ENCODE results near the gene PET100. TPM values are rescaled to one million over a fixed set of nuclear protein-coding genes. Genes with fewer than 3 reads are reported as not detected.

PET100 gene
- total and polyA plus RNA-seq, 10 of the 15 experiments (the other 5 are each of a cell fraction or from before 2014, with no cell fraction given): 47.0 to 462 (median 126) TPM

DNA sequence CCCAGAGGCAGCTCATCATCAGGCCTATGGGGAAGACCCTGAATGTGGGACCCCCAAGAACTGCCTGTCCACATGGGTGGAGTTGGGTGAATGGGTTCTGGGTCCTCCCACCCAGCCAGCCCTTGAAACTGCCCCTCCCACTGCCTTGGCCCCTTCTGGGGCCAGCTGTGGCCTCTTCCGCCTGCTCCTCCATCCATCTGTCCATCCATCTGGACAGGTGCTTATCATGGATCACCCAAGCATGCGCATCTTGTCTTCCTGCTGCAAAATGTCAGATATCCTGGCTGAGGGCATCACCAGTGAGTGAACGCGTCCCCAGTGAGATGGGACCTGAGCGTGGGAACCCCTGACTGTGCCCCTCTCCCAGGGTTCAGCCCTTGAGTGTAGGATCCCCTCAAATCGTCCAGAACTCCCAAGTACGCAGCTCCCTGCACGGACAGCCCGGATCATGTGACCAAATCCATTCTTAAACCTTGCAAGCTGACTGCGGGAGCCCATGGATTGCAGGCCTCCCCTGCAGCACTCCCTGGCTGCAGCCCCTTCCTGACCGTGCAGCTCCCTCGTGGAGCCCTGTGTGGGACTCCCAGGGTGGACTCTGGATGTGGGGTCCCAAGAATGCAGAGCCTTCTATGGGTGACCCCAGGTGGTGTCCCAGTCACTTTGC lies 9.3 kb downstream of the PET100 start (continued):
- no peak for TF ChIP-seq NR2C1 (IDR thresholded peaks at IDR 0.05)
- TF ChIP-seq, protein P1, sequence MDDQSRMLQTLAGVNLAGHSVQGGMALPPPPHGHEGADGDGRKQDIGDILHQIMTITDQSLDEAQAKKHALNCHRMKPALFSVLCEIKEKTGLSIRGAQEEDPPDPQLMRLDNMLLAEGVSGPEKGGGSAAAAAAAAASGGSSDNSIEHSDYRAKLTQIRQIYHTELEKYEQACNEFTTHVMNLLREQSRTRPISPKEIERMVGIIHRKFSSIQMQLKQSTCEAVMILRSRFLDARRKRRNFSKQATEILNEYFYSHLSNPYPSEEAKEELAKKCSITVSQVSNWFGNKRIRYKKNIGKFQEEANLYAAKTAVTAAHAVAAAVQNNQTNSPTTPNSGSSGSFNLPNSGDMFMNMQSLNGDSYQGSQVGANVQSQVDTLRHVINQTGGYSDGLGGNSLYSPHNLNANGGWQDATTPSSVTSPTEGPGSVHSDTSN (IDR thresholded peaks at IDR 0.05; ENCODE audit: insufficient replicate concordance, low read depth, low read length): no peak
- TF ChIP-seq SMAD1 (IDR thresholded peaks at IDR 0.05; ENCODE audit: low read depth, partially characterized antibody): no peak
- TF ChIP-seq SPI1 (IDR thresholded peaks at IDR 0.05; ENCODE audit: borderline replicate concordance, insufficient read depth, low read depth, low read length): no peak

DNA sequence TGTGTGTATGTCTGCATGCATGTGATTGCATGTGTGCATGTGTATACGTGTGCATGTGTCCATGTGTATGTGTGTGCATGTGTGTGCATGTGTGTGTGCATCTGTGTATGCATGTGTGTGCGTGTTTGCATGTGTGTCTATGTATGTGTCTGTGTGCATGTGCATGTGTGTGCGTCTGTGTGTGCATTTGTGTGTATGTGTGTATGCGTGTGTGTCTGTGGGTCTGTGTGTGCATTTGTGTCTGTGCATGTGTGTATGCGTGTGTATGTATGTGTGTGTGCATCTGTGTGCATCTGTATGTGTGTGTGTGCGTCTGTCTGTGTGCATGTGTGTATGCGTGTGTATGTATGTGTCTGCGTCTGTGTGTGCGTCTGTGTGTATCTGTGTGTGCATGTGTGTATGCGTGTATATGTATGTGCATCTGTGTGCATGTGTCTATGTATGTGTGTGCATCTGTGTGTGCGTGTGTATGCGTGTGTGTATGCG lies 10.3 kb downstream of the PET100 start:
- Histone ChIP-seq H3K4me1 (ENCODE audit: control insufficient read depth, insufficient read depth, low read length) (peaks cover 14% of the 10 kb centered on the region), H3K9ac (ENCODE audit: control insufficient read depth, insufficient read depth, low read length) (no peak overlapping the region), H3K4me3 (no peak overlapping the region), H3K4me2 (ENCODE audit: control insufficient read depth, insufficient read depth) (no peak overlapping the region), H3K36me3 (ENCODE audit: control insufficient read depth in 2 of 2, insufficient read depth in 2 of 2, low read length in 1 of 2) (peaks cover 0 to 7% of the 10 kb centered on the region in 2 experiments; a peak in 3 of 4 replicates), H3K9me3 (replicated peaks; ENCODE audit: control insufficient read depth, insufficient read depth, low read length) (no peaks in the 10 kb centered on the region; the same call in 2 of the 3 replicates), H3K27me3 (replicated peaks in 1 of 2; ENCODE audit: control insufficient read depth in 2 of 2, insufficient read depth in 2 of 2, low read length in 1 of 2) (no peaks in the 10 kb centered on the region), H4K20me1 (ENCODE audit: control insufficient read depth, insufficient read depth) (no peaks in the 10 kb centered on the region), H3K27ac (ENCODE audit: control insufficient read depth, insufficient read depth) (no peak overlapping the region), H2AFZ (ENCODE audit: control insufficient read depth, low read depth, low read length) (no peak overlapping the region), H3K79me2 (ENCODE audit: control insufficient read depth, insufficient read depth, low read length) (peaks cover 18% of the 10 kb centered on the region)
- TF ChIP-seq, protein P2, sequence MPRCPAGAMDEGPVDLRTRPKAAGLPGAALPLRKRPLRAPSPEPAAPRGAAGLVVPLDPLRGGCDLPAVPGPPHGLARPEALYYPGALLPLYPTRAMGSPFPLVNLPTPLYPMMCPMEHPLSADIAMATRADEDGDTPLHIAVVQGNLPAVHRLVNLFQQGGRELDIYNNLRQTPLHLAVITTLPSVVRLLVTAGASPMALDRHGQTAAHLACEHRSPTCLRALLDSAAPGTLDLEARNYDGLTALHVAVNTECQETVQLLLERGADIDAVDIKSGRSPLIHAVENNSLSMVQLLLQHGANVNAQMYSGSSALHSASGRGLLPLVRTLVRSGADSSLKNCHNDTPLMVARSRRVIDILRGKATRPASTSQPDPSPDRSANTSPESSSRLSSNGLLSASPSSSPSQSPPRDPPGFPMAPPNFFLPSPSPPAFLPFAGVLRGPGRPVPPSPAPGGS (IDR thresholded peaks at IDR 0.05; ENCODE audit: borderline replicate concordance, insufficient read depth, low read depth, low read length, poor library complexity, severe bottlenecking): peak; percentile 78
- TF ChIP-seq CREM (IDR thresholded peaks at IDR 0.05; ENCODE audit: low read depth): no peak
- no peak for TF ChIP-seq EGR1 (IDR thresholded peaks at IDR 0.05; ENCODE audit: borderline replicate concordance in 1 of 2, low read depth in 2 of 2, low read length in 2 of 2)
- TF ChIP-seq TARDBP (IDR thresholded peaks at IDR 0.05; ENCODE audit: borderline replicate concordance): 0 out of 2 replicates have a peak, but pooled peaks have one; percentile 22
- TF ChIP-seq HDGF (IDR thresholded peaks at IDR 0.05): 0 out of 2 replicates have a peak, but pooled peaks have one; percentile 70
- peak; percentile 71 for TF ChIP-seq POLR2A (IDR thresholded peaks at IDR 0.05; ENCODE audit: low read depth, low read length)
- TF ChIP-seq RAD21 (IDR thresholded peaks at IDR 0.05; ENCODE audit: insufficient read depth, low read depth, low read length): no peak
- in situ Hi-C loops (cut with MboI) (no loop called here), intact Hi-C loops (cut with micrococcal nuclease; ENCODE audit: unreplicated experiment) (no loop called here)
- FAIRE-seq (no peak), DNase-seq (ENCODE audit: low read depth, low spot score) (no peak), ATAC-seq (no peak)
- POLR2A ChIA-PET: no interaction called here
- RAD21 ChIA-PET (ENCODE audit: unreplicated experiment): no interaction called here
- BruUV-seq (replicated peaks): no TSS peak
- SMC1A ChIA-PET (ENCODE audit: uncharacterized antibody, unreplicated experiment): no interaction called here
- 98% methylated on average over 13 of the region's 13 CpGs for WGBS (ENCODE audit: insufficient coverage, insufficient replicate concordance, low lambda C conversion rate, missing lambda C conversion rate)
- CTCF ChIA-PET: no interaction called here

Measured in GM12878 (cell line).